OCI-LY1 (cell line): Measurements from ENCODE around the gene AGO1.

Source experiments
- H2AFZ ChIP-seq: fragments of 200-600 bp; sonication (generic), shearing (Covaris generic); 2 replicates; pipeline ENCODE4 v1.6.0; 2014; ENCODE audit warnings: antibody characterized with exemption, mild to moderate bottlenecking, low read length
- H3F3A ChIP-seq: fragments of 200-600 bp; sonication (generic), shearing (Covaris generic); 2 replicates; pipeline ENCODE4 v1.6.0; 2014; ENCODE audit warnings: mild to moderate bottlenecking, antibody characterized with exemption, low read length, moderate library complexity; ENCODE audit not compliant: insufficient read depth
- H3K27ac ChIP-seq: fragments of 200-600 bp; sonication (generic); 2 replicates; pipeline ENCODE4 v1.5.1; 2014; ENCODE audit warnings: low read length, mixed run types, mild to moderate bottlenecking, low read depth; ENCODE audit not compliant: poor library complexity, severe bottlenecking
- H3K27me3 ChIP-seq: fragments of 200-600 bp; sonication (generic); 2 replicates; pipeline ENCODE4 v1.6.0; 2014; ENCODE audit warnings: antibody characterized with exemption, mild to moderate bottlenecking, low read length, moderate library complexity; ENCODE audit not compliant: insufficient read depth
- H3K36me3 ChIP-seq: fragments of 200-600 bp; sonication (generic); 2 replicates; pipeline ENCODE4 v1.6.1; 2014; ENCODE audit warnings: mild to moderate bottlenecking, antibody characterized with exemption, low read length, moderate library complexity, mixed read lengths; ENCODE audit not compliant: insufficient read depth
- H3K4me1 ChIP-seq: fragments of 200-600 bp; sonication (generic); 2 replicates; pipeline ENCODE4 v1.5.1; 2014; ENCODE audit warnings: mild to moderate bottlenecking, low read length, moderate library complexity; ENCODE audit not compliant: insufficient read depth, severe bottlenecking
- H3K4me2 ChIP-seq: fragments of 200-600 bp; sonication (generic), shearing (Covaris generic); 2 replicates; pipeline ENCODE4 v1.6.1; 2014; ENCODE audit warnings: low read length
- H3K4me3 ChIP-seq: fragments of 200-600 bp; sonication (generic); 2 replicates; pipeline ENCODE4 v1.5.1; 2014; ENCODE audit warnings: low read length, low read depth, mild to moderate bottlenecking, mixed read lengths; ENCODE audit not compliant: poor library complexity, severe bottlenecking
- H3K79me2 ChIP-seq: fragments of 200-600 bp; shearing (Covaris generic); 2 replicates; pipeline ENCODE4 v1.6.1; 2016; ENCODE audit warnings: mixed run types, low read length, mixed read lengths; ENCODE audit not compliant: insufficient read depth
- H3K9ac ChIP-seq: fragments of 200-600 bp; sonication (generic), shearing (Covaris generic); 2 replicates; pipeline ENCODE4 v1.6.1; 2014; ENCODE audit warnings: mild to moderate bottlenecking, low read length, mixed read lengths
- H3K9me2 ChIP-seq: fragments of 200-600 bp; sonication (generic), shearing (Covaris generic); 2 replicates; pipeline ENCODE4 v1.6.1; 2014; ENCODE audit warnings: low read depth, mild to moderate bottlenecking, low read length, mixed read lengths
- H3K9me3 ChIP-seq: fragments of 200-600 bp; shearing (Covaris generic); 2 replicates; pipeline ENCODE4 v1.6.1; 2014; ENCODE audit warnings: low read length, mixed read lengths
- H4K20me1 ChIP-seq: fragments of 200-600 bp; sonication (generic), shearing (Covaris generic); 2 replicates; pipeline ENCODE4 v1.6.0; 2016; ENCODE audit warnings: mild to moderate bottlenecking, low read length; ENCODE audit not compliant: insufficient read depth
- CTCF ChIP-seq: fragments of 200-600 bp; sonication (generic), shearing (Covaris generic); IDR thresholded peaks from 2 replicates; pipeline ENCODE4 v1.5.1; 2017; ENCODE audit warnings: mild to moderate bottlenecking, antibody characterized with exemption, low read length, moderate library complexity, mixed read lengths
- EZH2 ChIP-seq: fragments of 200-600 bp; sonication (generic), shearing (Covaris generic); IDR thresholded peaks from 2 replicates; pipeline ENCODE4 v1.8.0; 2017; ENCODE audit warnings: borderline replicate concordance, mixed run types, mild to moderate bottlenecking, antibody characterized with exemption, low read length, moderate library complexity, mixed read lengths

AGO1 gene

GRCh38 chr1:35932158-35932636, 49.2 kb downstream of the AGO1 start:
- TF ChIP-seq CTCF (no peak), EZH2 (no peak)
- Histone ChIP-seq H4K20me1 (no peaks in the 10 kb centered on the region), H3K36me3 (no peaks in the 10 kb centered on the region), H3K27ac (peak overlapping the region; percentile 66), H3K4me1 (peaks cover 42% of the 10 kb centered on the region), H2AFZ (no peak overlapping the region), H3K9me2 (no peaks in the 10 kb centered on the region), H3F3A (0 out of 2 replicates have a peak, but pooled peaks cover 3% of the 10 kb centered on the region), H3K27me3 (no peaks in the 10 kb centered on the region), H3K79me2 (peaks cover 57% of the 10 kb centered on the region), H3K4me3 (peak overlapping the region; percentile 69), H3K9me3 (no peaks in the 10 kb centered on the region), H3K4me2 (peak overlapping the region; percentile 87), H3K9ac (peak overlapping the region; percentile 79)

- peaks cover 64% of the 10 kb centered on the region for H3K79me2 ChIP-seq
- no peaks in the 10 kb centered on the region for H3K9me2 ChIP-seq
- TF ChIP-seq CTCF (no peak), EZH2 (no peak)
- H3K4me3 ChIP-seq, result peak overlapping the region; percentile 69
- H3K36me3 ChIP-seq, result no peaks in the 10 kb centered on the region
- H3K4me2 ChIP-seq, result peak overlapping the region; percentile 87
- H3K9ac ChIP-seq, result peak overlapping the region; percentile 79
- no peaks in the 10 kb centered on the region for H3K27me3 ChIP-seq
- 0 out of 2 replicates have a peak, but pooled peaks cover 3% of the 10 kb centered on the region for H3F3A ChIP-seq
- H3K9me3 ChIP-seq, result no peaks in the 10 kb centered on the region
- H2AFZ ChIP-seq, result no peak overlapping the region
- peaks cover 42% of the 10 kb centered on the region for H3K4me1 ChIP-seq
- no peak overlapping the region for H3K27ac ChIP-seq
- no peaks in the 10 kb centered on the region for H4K20me1 ChIP-seq
These were observed 49.9 kb downstream of the AGO1 start for GRCh38 chr1:35932941-35933340.

- H4K20me1 ChIP-seq, result no peaks in the 10 kb centered on the region
- no peak overlapping the region for H3K4me2 ChIP-seq
These were observed 52.7 kb downstream of the AGO1 start for GRCh38 chr1:35935442-35936388.

More at GRCh38 chr1:35935442-35936388, 52.7 kb downstream of the AGO1 start:
- Histone ChIP-seq H3K9me2 (no peaks in the 10 kb centered on the region), H3K27ac (no peak overlapping the region), H3K9me3 (no peaks in the 10 kb centered on the region), H3K27me3 (no peaks in the 10 kb centered on the region), H3K36me3 (no peaks in the 10 kb centered on the region), H2AFZ (no peak overlapping the region), H3K9ac (no peak overlapping the region), H3F3A (no peaks in the 10 kb centered on the region), H3K4me3 (no peak overlapping the region), H3K4me1 (peaks cover 34% of the 10 kb centered on the region), H3K79me2 (peaks cover 90% of the 10 kb centered on the region)
- TF ChIP-seq CTCF, result no peak
- TF ChIP-seq EZH2, result no peak
